TTC549 (cell line): ENCODE measurements around the gene C5orf15.

Experiments
- FAIRE-seq: peaks from 2 replicates; lab custom pipeline; 2012; peaks lifted over from hg19 to GRCh38; lab: Jason Lieb, UNC

The C5orf15 gene

DNA sequence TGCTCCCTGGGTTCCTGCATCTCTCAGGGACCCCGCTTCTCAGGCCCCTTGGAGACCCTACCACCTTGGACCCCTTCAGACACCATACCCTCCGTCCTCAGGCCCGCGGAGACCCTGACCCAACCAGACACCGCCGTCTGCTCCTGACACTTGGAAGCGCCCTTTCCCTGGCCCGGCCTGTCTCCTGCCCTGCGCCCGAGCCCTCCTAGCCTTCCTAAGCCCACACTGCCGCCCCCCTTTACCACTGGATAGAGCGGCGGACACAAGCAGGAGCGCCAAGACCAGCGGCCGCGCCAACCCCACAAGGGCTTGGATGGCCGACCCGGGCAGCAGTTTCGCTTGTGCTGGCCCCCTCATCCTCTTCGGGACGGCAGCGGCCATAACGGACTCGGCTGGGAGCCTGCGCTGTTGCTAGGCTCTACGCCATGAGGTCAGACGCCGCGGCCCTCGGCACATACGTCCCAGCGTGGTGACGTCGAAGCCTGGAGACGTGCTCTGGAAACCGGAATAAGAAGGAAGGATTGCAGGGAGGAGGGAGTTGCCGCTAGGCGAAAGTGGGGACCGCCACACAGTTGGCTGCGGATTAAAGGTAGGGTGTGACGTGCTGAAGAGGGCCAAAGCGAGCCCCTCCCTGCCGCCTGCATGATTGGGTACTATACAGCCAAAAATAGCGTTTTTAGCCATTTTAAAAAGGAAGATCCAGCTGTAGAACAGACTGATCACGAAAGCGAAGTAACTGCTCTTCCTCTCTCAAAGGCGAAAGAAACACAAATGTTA is at the start of gene C5orf15:
TSS of gene C5orf15 (minus strand) at position 422 of the 777 bp plus-strand sequence. CDS start at position 381, 41 bp downstream.
- FAIRE-seq: peak; percentile 89

DNA sequence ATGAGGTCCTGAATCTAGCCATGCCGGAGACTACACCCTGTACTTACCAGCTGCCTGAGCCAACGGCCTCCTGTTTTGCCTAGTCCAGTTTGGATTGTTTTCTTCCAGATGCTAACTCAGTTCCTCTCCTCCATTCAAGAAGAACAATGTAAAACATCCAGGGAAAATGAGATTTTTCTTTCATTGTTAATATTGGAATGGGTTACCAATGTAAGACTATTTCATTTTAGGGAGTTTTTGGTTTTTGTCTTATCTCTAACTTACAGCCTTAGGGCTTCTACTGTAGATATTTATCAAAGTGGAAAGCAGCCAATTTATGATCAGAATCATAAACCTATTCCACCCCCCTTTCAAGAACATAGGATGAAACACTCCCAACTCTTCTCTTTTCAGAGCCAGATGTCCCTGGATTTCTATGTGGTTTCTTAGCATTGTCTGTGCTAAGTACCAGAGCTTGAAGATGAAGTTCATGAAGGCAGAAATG is 39.9 kb upstream of the C5orf15 start:
- FAIRE-seq: no peak

- FAIRE-seq: no peak
Observed at GRCh38 chr5:134007581-134008265, 39.3 kb upstream of the C5orf15 start.

DNA sequence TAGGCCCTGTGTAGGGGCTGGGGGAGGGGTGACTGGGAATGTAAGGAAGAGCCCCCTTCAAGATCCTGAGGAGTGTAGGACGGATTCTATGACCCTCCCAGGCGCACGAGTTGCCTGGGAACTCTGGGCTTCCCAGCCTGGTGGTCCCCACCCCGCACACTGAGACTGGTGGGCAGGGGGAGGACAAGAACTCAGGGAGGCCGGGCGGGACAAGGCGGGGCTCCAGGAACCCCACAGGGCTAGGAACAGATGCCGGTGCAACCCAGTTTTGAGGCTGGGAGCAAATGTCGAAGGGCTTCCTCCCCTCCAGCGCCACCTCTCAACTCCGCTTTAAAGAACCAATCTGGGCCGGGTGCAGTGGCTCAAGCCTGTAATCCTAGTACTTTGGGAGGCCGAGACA is 37.7 kb upstream of the C5orf15 start:
- no peak for FAIRE-seq

DNA sequence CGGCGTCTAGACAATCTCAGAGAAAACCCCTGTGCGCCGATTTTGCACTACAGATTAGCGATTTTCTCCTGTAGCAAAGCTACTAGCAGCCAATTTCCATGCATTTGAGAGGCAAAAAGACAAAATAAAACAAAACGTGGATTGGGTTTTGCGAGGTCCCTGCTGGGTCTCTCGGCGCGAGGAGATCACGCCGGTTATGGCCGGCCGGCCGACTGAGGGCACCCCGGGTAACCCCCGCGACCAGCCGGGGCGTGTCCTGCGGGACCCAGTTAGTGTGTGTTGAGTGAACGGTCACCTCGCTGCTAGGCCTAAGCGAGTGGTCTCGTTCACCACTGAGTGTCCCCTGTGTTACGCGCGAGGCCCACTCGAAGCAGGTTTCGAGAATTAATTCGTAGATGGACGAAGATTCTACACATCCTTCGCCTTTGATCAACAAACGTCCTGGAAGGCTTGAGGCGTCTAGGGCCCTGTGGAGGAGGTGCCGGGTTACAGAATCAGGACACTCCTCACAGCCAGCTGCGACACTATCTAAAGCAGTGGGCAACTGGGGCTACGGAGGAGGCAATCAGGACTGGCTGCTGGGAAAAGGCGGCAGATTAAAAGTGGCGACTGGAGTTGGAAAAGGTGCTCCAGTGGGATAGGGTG is 37.1 kb upstream of the C5orf15 start:
- FAIRE-seq: no peak

DNA sequence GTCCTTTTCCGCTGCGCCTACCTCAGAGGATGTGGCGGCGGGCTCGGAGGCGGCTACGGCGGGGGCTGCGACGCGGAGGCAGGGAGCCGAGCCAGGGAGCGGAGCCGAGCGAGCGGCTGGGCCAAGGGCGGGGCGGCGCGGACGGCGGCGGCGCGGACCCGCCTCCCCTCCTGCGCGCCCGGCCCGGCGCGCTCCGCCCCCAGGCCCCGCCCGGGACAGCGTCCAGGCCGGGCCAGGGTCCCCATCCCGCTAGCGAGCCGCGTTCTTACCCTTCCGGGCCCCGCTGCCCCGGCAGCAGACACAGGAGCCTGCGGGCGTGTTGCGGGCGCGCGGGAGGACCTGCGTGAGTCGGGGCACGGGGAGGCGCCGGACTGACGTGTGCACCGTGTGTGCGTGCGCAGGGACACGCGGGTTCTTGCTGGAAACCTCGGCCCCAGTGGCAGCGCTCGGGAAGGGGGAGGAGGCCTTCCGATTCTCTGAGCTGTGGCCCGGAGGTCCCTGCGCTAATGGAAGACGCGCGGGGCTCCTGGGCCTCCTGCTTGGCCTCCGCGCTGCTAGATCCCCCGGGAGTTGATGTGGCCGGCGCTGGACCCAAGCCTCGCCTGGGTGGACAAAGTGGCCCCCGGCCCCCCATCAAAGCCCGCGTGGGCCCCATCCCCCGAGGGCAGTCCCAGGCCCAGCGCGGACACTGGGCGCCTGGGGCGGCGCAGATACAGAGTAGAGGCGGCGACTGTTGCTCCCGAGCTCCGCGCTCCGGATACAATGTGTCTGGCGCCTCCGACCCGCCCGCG is 36.4 kb upstream of the C5orf15 start, which contains the start of gene VDAC1:
TSS of gene VDAC1 (minus strand) at position 350 of the 791 bp plus-strand sequence. CDS start 11,963 bp downstream, outside the sequence.
- no peak for FAIRE-seq

- no peak for FAIRE-seq
Observed at GRCh38 chr5:134003817-134004625, 35.6 kb upstream of the C5orf15 start.

- no peak for FAIRE-seq
Observed at GRCh38 chr5:134003064-134003816, 34.8 kb upstream of the C5orf15 start.

DNA sequence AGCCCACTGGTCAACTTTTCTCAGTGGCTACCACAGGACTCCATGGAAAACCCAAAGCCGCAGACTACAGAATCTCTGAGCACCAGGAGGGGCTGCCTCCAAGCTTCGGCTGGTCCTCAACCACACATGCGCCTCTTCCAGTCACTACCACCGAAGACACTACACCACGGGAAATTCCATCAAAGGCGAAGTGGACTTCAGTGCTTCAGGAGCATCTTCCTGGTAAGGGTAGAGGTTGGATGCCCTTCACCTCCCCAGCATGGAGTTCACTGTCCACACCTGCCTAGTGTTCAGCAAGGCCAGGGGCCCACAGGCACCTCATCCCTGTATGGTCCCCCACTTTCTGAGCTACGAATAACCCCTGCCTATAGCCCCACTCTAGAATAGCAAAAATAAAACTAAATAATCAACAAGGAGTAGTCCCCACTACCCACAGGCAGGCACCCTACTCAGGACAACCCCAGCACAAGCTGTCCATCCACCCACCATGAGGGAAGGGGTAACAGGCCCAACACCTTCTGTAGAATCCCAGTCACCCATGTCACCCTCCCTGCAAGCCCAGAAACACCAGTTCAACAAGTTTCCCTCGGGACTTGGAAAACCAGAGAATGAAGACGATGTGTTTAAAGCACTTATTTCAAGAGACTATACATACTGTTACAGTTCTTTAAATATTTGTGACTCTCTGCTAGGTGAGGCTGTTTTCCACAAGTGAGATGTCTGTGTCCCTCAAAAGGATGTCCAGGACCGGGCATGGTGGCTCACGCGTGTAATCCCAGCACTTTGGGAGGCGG is 33.7 kb upstream of the C5orf15 start:
- FAIRE-seq: no peak

DNA sequence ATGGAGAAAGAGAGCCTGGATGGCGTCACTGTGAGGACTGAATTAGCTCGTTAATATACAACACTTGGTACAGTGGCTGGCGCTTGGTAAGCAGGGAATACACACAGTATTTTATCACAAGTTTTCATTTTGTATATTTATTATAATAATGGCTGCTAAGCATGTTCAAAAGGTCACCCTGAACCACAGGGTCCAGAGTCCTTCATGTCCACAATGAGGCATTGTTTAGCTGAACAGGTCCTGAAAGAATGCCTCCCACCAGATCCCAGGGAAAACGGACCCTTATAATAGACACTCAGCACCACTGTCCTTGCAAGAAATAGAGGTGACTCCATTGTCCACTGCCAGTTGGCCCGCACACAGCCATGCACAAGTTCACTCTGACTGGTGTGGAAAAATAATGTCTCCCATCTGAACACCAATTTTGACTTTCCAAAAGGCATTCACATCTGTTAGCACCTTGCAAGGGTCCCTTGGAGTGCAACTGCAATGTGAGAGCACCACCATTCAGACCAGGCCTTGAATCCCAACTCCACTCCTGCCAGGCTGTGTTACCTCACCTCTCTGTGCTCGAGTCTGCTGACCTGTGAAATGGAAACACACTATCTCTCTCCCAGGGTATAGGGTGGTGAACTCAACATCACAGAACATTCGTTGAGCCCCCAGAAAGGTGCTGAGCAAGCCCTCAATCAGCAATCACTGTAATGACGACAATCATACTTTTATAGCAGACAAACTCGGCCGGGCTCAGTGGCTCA is 32.5 kb upstream of the C5orf15 start:
- no peak for FAIRE-seq

DNA sequence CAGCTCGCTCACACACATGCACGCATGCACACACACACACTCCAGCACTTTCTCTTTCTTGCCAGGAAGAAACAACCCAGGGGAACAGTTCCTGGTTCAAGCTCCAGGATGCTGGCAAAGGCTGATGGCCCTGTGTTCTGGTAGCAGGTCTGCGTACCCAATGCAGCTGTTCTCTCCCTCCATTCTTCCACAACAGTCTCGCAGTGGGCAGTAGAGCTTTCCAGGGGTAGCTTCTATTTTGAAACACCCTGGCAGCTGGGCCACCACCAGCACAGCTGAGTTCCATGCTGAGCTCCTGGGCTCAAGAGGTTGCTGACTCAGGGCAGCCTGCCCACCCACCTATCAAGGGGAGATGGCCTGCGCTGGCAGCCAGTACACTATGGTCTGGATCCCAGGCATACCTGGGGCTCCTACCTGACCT is 31.7 kb upstream of the C5orf15 start:
- no peak for FAIRE-seq

DNA sequence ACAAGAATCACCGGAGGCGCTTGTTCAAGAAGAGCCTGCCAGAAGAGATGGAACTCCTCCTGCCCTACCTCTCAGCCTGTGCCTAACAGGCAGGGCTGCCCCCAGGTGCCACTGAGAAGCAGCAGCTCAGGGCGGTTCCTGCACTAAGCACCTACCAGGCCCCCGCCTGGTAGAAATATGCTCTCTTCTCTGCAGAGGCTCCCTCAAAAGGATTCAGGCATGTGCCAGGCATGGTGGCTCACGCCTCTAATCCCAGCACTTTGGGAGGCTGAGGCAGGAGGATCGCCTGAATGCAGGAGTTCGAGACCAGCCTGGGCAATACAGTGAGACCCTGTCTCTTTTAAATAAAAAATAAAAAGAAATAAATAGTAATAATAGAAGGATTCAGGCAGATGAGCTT is 30.4 kb upstream of the C5orf15 start:
- FAIRE-seq: no peak

DNA sequence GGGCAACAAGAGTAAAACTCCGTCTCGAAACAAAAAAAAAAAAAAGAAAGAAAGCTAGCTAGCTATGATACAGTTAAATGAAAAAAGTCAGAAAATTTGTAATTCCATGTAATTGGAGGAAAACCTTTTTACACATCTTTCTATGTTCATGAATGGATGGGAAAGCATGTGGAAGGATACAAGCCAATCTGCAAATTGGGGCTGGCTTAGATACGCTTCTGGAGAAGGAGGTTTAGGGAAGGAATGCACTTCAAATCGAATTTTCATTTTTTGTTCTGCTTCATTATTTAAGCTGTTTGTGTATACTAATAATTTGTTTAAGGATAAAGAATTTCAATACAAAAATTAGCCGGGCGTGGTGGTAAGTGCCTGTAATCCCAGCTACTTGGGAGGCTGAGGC is 29.6 kb upstream of the C5orf15 start:
- no peak for FAIRE-seq

- no peak for FAIRE-seq
Observed at GRCh38 chr5:133996683-133997252, 28.3 kb upstream of the C5orf15 start.

DNA sequence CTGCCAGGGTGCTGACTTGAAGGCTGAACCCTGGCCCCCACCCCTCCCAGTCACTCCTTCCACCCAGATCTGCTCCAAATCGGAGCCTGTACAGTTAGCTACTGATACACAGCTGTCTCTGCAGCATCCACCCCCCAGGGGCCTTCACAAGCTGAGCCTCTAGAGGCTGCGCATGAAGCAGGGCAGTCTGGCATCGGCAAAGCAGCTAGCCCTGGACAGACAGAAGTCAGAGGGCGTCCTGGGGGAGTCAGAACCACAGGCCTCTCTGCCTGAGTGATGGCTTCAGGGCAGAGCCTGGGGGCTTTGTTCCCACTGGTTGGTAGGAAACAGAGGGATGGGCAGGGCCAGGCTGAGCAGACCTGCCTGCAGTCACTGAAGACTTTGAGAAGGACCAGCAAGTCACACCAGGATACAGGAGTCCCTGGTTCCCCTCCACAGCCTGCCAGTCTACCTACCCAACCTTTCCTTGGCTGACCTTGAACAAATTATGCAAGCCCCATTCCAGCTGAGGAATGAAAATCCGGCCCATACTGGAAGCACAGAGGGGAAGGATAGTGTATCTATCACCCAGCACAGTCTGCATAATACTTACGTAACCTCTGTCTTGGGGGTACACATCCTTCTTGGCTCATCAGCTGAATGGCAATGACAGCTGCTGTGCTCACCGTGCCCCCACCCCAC is 27.6 kb upstream of the C5orf15 start:
- no peak for FAIRE-seq

DNA sequence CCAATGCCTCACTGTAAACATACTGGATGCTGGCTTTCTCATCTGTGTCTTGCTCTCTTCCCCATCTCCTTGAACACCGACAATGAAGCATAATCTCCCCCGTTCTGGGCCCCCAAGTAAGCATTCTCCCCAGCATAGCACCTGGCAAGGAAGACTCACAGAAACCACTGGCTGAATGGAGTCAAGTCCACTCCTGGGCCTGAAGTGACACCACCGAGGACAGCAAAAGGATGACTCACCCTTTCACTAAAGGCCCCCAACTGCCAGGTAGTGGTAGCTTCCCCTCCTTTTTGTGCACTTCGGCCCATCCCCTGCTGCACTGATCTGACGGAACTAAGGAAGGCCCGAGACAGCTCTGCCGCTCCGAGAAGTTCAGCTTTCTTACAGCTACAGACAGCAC is 26.9 kb upstream of the C5orf15 start:
- FAIRE-seq: no peak

- FAIRE-seq: no peak
Observed at GRCh38 chr5:133994990-133995333, 26.5 kb upstream of the C5orf15 start.
